NCI-H1436 (cell line): ENCODE results near the gene CACNA1F.

ENCODE experiments used
- DNase-seq: peaks from one replicate; lab custom pipeline; 2025; lab: John Stamatoyannopoulos, UW

CACNA1F gene

DNA sequence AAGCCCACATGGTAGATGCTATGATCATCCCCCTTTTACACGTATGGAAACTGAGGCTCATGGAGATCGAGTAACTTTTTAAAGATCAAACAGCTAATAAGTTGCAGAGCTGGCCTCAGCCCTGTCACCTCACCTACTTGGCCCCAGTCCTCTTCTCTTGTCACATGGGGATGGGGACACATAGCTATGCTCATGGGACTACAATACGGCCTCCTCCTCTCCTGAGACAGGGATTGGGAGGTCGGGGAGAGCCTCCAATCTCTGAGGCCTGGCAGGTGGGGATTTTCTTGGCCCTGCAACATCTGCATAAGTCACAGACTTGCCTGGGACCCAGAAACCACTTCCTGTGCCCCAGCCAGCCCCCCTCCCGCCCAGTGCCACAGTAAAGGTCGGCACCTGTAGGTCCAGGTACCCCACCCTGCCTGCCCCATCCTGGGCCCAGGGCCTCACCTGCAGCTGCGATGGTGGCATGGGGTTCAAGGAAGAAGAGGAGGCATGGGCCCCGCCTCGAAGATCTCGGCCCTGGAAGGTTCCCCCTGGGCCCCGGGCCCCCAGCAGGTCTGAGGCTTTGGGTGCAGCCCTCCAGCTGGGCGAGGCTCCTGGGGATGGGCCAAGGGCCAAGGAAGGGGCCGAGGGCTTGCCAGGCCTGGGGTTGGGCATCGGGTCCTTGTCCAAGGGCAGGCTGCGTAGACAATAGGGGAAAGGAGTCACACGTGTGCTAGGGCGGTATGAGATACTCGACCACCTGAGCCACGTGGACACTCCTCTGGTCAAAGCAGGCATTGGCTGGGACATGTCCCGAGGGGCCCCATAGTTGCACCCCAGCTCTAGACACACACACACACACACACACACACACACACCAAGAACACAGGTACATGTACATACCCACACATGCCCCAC, 25.0 kb upstream of the CACNA1F start:
- DNase-seq, result no peak

GRCh38 chrX:49257074-49257790, 24.1 kb upstream of the CACNA1F start:
- DNase-seq, result no peak

- DNase-seq, result no peak
Measured at GRCh38 chrX:49256268-49256995, 23.3 kb upstream of the CACNA1F start.

- DNase-seq, result no peak
Measured at GRCh38 chrX:49254639-49255038, 21.5 kb upstream of the CACNA1F start.

- no peak for DNase-seq
Measured at GRCh38 chrX:49251325-49251724, 18.2 kb upstream of the CACNA1F start.

DNA sequence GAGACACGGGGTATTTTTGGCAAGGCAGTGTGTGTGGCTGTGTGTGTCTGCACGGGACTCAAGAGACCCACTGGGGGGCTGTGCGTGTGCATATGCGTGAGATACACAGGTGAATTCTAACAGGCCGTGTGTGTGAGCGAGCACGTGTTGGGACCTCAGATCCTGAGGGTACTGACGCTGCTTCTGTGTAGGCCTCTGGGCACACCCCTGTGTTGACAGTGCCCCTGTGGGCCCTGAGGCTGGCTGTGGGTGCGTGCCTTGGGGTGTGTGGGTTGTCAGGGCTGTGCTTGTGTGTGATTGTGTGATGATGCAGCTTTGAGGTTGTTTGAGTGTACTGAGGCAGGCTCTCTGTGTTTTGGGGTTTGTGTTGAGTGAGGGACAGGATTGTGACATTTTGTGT, 17.4 kb upstream of the CACNA1F start:
- DNase-seq, result no peak

DNA sequence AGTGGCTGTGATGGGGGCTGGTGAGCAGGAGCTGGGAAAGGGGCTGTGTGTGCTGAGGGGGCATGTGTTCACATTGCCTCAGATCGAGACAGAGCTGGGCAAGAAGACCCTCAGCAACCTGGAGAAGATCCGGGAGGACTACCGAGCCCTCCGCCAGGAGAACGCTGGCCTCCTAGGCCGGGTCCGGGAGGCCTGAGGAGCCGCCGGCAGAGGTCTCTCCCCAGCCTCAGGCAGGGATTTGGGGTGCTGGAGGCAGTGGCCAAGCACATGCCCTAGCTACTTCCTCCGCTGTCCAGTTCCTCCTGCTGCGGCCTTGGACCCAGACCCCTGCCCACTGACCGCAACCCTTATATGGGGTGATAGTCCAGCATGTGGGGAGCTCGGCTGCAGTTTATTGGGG, 16.9 kb upstream of the CACNA1F start:
- DNase-seq, result no peak

DNA sequence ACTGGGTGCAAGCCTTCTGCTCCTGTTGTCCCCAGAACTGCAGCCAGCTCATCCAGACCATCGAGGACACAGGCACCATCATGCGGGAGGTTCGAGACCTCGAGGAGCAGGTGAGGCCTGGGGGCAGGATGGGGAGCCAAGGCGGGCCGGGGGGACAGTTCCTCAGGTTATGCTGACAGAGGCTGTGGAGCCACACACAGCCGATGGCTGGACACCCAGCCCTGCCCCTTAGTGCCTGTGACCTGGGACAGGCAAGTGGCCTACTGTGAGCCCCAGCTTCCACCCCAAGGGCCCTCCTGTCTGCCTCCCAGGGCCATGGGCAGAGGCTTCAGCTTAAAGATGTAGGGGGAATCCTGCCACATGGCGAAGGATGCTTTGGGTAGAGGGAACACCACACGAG, 16.5 kb upstream of the CACNA1F start:
- no peak for DNase-seq

DNA sequence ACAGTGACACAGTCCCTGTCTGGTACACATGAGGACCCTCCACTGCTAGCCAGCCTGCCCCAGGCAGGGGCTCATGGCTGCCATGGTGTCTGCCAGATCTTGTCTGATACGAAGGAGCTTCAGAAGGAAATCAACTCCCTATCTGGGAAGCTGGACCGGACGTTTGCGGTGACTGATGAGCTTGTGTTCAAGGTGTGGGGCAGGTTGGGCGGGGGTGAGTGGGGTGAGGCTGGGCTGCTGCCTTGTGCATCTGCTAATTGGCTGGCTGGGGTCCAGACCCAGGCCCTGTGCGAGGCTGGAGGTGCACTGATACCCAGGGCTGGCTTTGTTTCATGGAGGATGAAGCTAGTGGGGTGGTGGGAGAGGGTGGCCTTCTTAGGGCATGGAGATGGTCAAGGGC, 15.9 kb upstream of the CACNA1F start:
- DNase-seq, result no peak

DNA sequence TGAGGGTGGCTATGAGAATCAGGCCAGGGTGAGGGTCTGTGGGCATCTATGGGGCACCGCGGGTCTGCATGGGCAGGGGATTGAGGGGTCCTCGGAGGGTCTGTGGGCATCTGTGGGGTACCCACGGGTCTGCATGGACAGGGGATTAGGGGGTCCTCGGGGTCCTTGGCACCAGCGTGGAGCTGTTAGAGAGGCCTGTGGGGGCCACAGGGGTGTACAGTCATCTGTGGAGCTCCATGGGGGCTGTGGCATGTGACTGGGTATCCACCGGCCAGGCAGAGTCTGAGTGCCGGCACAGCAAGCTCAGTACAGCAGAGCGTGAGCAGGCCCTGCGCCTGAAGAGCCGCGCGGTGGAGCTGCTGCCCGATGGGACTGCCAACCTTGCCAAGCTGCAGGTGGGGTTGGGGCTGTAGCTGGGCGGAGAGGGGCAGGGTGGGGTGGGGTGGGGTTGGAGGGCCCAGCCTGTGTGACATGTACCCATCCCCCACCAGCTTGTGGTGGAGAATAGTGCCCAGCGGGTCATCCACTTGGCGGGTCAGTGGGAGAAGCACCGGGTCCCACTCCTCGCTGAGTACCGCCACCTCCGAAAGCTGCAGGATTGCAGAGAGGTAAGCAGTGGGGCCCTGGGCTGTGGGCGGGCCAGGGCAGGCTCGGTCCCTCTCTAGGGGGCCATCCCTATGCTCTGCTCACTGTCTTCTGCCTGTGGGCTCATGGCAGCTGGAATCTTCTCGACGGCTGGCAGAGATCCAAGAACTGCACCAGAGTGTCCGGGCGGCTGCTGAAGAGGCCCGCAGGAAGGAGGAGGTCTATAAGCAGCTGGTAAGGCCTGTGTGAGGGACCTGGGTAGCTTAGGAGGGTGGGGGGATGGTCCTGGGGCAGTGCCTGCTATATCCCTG, 15.0 kb upstream of the CACNA1F start:
- DNase-seq, result no peak

DNA sequence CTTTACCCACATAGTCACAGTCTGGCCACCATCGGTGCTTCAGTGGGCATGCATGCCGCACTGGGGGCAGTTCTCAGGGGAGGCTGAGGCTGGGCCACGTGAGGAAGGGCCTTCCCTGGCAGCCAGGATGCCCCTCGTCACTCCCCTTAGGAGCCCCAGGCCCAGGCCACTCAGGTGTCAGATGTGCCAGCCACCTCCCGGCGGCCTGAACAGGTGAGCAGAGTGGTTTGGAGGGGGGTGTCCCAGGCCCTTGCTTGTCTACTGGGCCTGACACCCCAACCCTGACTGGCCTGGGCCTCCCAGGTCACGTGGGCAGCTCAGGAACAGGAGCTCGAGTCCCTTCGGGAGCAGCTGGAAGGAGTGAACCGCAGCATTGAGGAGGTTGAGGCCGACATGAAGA, 14.2 kb upstream of the CACNA1F start:
- no peak for DNase-seq

GRCh38 chrX:49246541-49246940, 13.4 kb upstream of the CACNA1F start:
- no peak for DNase-seq

DNA sequence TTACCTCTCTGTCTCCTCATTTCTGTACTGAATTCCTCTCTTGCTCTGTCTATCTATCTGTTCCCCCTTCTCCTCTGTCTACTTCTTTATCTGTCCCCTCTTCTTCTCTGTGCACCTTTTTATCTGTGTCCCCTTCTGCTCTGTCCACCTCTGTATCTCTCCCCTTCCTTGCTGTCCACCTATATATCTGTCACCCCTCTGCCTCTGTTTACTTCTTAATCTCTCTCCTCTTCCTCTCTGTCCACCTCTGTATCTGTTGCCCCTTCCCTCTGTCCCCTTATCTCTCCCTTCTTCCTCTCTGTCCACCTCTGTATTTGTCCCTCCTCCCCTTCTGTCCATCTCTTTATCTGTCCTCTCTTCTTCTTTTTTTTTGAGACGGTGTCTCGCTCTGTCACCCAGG, 11.1 kb upstream of the CACNA1F start:
- no peak for DNase-seq

DNA sequence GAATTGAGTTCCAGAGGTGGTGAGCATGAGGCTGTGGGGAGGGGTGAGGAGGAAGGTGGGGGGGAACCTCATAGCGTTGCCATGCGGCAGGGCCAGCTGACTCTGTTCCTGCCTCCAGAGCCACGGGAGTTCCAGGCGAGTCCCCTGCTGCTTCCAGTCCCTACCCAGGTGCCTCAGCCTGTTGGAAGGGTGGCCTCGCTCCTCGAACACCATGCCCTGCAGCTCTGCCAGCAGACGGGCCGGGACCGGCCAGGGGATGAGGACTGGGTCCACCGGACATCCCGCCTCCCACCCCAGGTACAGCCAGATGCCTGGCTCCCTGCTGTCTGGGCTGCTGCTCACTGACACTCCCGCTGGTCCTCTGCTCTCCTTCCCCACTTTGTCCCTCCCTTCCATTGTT, 10.0 kb upstream of the CACNA1F start:
- no peak for DNase-seq

DNA sequence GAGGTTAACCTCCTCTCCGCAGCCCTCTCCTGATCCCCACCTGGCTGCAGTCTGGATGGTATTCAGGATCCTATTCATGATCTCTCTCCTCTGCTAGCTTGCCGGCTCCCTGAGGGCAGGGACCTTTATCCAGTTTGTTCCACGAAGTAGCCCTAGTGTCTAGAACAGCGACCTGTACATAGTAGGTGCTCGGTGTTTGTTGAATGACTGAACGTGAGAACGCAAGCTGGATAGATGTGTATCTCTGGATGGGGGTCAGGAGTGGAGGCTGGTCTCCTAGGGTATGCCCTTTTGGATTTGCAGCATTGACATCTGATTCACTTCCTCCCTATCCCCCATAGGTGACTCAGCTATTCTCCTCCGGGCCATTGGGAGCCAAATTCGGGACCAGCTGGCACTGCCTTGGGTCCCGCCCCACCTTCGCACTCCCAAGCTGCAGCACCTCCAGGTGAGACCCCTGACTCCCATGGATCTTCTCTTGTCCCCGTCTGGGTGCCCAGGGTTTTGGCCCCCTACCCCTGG, 9.5 kb upstream of the CACNA1F start:
- no peak for DNase-seq

DNA sequence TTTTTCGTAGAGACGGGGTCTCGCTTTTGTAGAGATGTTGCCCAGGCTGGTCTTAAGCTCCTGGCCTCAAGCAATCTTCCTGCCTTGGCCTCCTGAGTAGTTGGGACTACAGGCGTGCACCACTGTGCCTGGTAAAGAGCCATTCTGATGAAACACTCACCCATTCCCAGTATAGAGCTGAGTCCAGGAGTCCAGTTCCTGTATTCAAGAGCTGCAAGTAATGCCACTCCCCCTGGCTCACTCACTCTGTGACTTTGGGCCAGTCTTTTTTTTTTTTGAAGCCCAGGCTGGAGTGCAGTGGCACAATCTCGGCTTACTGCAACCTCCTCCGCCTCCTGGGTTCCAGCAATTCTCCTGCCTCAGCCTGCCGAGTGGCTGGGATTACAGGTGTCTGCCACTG, 5.6 kb upstream of the CACNA1F start:
- DNase-seq, result no peak

DNA sequence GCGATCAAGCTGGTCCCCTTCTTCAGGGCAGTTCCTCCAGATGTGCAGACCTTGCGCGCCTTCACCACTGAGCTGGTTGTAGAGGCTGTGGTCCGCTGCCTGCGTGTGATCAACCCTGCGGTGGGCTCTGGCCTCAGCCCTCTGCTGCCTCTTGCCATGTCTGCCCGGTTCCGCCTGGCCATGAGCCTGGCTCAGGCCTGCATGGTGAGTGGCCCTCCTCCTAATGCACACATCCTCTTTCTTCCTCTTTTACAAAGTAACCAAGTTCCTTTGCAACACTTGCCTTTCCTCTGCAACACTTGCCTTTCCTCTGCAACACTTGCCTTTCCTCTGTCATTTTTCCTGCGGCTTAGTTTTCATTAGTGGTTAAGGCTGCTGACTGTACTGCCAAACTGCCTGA, 3.9 kb upstream of the CACNA1F start:
- DNase-seq, result no peak

- DNase-seq, result no peak
Measured at GRCh38 chrX:49233887-49234555, 881 bp upstream of the CACNA1F start.

- no peak for DNase-seq
Measured at GRCh38 chrX:49232525-49232924, 615 bp downstream of the CACNA1F start.

DNA sequence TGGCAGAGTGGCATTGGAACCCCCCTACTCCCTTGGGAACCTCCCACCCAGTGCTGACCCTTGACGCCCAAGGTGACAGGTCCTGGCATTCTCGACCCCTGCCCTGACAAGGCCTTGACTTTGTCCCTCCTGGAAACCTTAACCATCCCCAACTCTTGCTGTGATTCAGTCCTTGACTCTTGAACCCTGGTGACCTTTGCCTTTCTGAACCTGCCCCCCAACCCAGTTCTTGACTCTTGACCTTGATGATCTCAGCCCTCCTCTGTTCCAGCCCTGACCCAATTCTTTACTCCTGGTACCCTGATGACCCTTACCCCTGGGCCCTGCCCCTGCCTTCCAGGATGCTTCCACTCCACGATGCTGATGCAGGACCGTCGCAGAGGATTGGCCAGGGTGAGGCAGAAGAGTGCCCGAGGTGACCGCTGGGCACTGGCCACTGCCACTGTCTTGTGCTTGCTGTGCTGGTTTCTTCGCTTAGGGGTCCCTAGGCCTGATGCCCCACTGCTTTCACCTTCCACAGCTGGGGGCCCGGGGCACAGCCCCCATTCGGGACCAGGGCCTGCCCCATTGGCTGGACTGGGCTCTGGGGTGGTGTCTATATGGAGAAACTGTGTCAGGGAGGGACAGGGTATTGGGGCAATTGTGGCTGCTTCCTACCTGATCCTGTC, 1.7 kb downstream of the CACNA1F start:
- DNase-seq, result no peak
